Activated CD8-positive, alpha-beta memory T cell treated with anti-CD3 and anti-CD28 coated beads, Interleukin-2, amount 10 ng/mL, durations not matched to agents 7 days and 5 days (primary cell): Measurements from ENCODE around the gene VWA3A. TPM values are rescaled to one million over a fixed set of nuclear protein-coding genes. Genes with fewer than 3 reads are reported as not detected.

Source experiments
- total RNA-seq, 2 experiments: library from RNA; stranded (reverse); gene quantifications; one replicate each; pipeline ENCODE4 v1.2.3, GENCODE V29; 2021

VWA3A gene
- total RNA-seq, 2 experiments from 2014 or later: 0.28 to 0.29 TPM

Other genes starting within 250 kb of the VWA3A start
- 100 to 1,000 TPM; 196 to 272 TPM for gene NPIPB4, start 234.8 kb upstream of the VWA3A start, total RNA-seq
- gene UQCRC2, start 139.2 kb upstream of the VWA3A start, total RNA-seq: 100 to 1,000 TPM; 217 to 279 TPM
- not detected for gene PDZD9, start 91.4 kb upstream of the VWA3A start, total RNA-seq
- gene MOSMO, start 84.4 kb upstream of the VWA3A start, total RNA-seq: 10 to 100 TPM; 10.2 to 12.6 TPM
- under 1 TPM in 1 of 2 experiments, not detected in 1; 0.18 TPM for gene SDR42E2, start 70.0 kb downstream of the VWA3A start, total RNA-seq
- gene EEF2K, start 113.7 kb downstream of the VWA3A start, total RNA-seq: 10 to 100 TPM; 34.8 to 36.7 TPM
- 10 to 100 TPM; 56.5 to 88.0 TPM for gene POLR3E, start 204.9 kb downstream of the VWA3A start, total RNA-seq